Astrocyte (in vitro differentiated cells and primary cell): ENCODE data around the gene KSR2. TPM values are rescaled to one million over a fixed set of nuclear protein-coding genes. Genes with fewer than 3 reads are reported as not detected.
"Not testable (repeated sequence)": the region's sequence is repeated elsewhere in the genome, so short reads cannot be mapped to it uniquely, and the experiment has no call there.

Experiments
- DNase-seq: peaks from one replicate; pipeline ENCODE4 v3.0.0-alpha.2; 2010; ENCODE audit warnings: low read depth
- FAIRE-seq: peaks from 2 replicates; lab custom pipeline; 2011; peaks lifted over from hg19 to GRCh38; lab: Jason Lieb, UNC
- H2AFZ ChIP-seq: 2 replicates; pipeline ENCODE4 v1.6.0; 2012; ENCODE audit warnings: low read depth, low read length, inconsistent platforms
- H3K27ac ChIP-seq: 2 replicates; pipeline ENCODE4 v1.5.1; 2011; ENCODE audit warnings: low read depth, low read length, inconsistent platforms
- H3K27me3 ChIP-seq: 2 replicates; pipeline ENCODE4 v1.6.0; 2011; ENCODE audit warnings: low read length, inconsistent platforms; ENCODE audit not compliant: insufficient read depth
- H3K36me3 ChIP-seq: 2 replicates; pipeline ENCODE4 v1.5.1; 2011; ENCODE audit warnings: low read length, inconsistent platforms; ENCODE audit not compliant: insufficient read depth
- H3K4me1 ChIP-seq: 2 replicates; pipeline ENCODE4 v1.5.1; 2011; ENCODE audit warnings: low read length, inconsistent platforms; ENCODE audit not compliant: insufficient read depth
- H3K4me2 ChIP-seq: 2 replicates; pipeline ENCODE4 v1.6.0; 2012; ENCODE audit warnings: low read length, inconsistent platforms
- H3K4me3 ChIP-seq: 2 replicates; pipeline ENCODE4 v1.5.1; 2011; ENCODE audit warnings: low read depth, mild to moderate bottlenecking, low read length, inconsistent platforms; ENCODE audit not compliant: insufficient read depth
- H3K79me2 ChIP-seq: 2 replicates; pipeline ENCODE4 v1.6.0; 2012; ENCODE audit warnings: mild to moderate bottlenecking, low read length, inconsistent platforms; ENCODE audit not compliant: insufficient read depth
- H3K9ac ChIP-seq: 2 replicates; pipeline ENCODE4 v1.6.0; 2012; ENCODE audit warnings: mild to moderate bottlenecking, low read length, inconsistent platforms
- H3K9me3 ChIP-seq: 2 replicates; pipeline ENCODE4 v1.5.1; 2012; ENCODE audit warnings: low read depth, mild to moderate bottlenecking, low read length, inconsistent platforms; ENCODE audit not compliant: insufficient read depth
- H4K20me1 ChIP-seq: 2 replicates; pipeline ENCODE4 v1.6.0; 2012; ENCODE audit warnings: low read length, inconsistent platforms; ENCODE audit not compliant: insufficient read depth
- H3K27ac Mint-ChIP-seq: one replicate; pipeline ENCODE4 v1.8.0; 2021; ENCODE audit warnings: mild to moderate bottlenecking, mixed read lengths; ENCODE audit not compliant: unreplicated experiment
- H3K27me3 Mint-ChIP-seq: one replicate; pipeline ENCODE4 v1.8.0; 2021; ENCODE audit warnings: low read depth, mixed read lengths; ENCODE audit not compliant: unreplicated experiment
- H3K36me3 Mint-ChIP-seq: one replicate; pipeline ENCODE4 v1.8.0; 2021; ENCODE audit warnings: low read depth, mixed read lengths; ENCODE audit not compliant: unreplicated experiment
- H3K4me1 Mint-ChIP-seq: one replicate; pipeline ENCODE4 v1.8.0; 2021; ENCODE audit warnings: low read depth, mixed read lengths; ENCODE audit not compliant: unreplicated experiment
- H3K4me3 Mint-ChIP-seq: one replicate; pipeline ENCODE4 v1.8.0; 2021; ENCODE audit warnings: mild to moderate bottlenecking, moderate library complexity, mixed read lengths; ENCODE audit not compliant: unreplicated experiment
- H3K9me3 Mint-ChIP-seq: one replicate; pipeline ENCODE4 v1.8.0; 2021; ENCODE audit warnings: mild to moderate bottlenecking, mixed read lengths; ENCODE audit not compliant: unreplicated experiment
- EZH2 ChIP-seq: IDR thresholded peaks from 2 replicates; pipeline ENCODE4 v1.6.1; 2012; ENCODE audit warnings: mild to moderate bottlenecking, low read length, inconsistent platforms; ENCODE audit not compliant: insufficient read depth
- total RNA-seq: library from RNA; stranded (reverse); gene quantifications from 2 replicates; pipeline ENCODE4 v1.2.1, GENCODE V29; 2021
- TF ChIP-seq, protein P1 (sequence below): IDR thresholded peaks from 2 replicates; pipeline ENCODE4 v1.5.1; 2011; ENCODE audit warnings: low read depth, mild to moderate bottlenecking, inconsistent platforms, low read length, moderate library complexity; ENCODE audit not compliant: insufficient read depth

The KSR2 gene
- total RNA-seq, 1 donor from 2014 or later, result 0.98 TPM

GRCh38 chr12:117874842-117875434, 93.9 kb downstream of the KSR2 start:
- Histone ChIP-seq H3K27me3 (peaks cover 9% of the 10 kb centered on the region), H3K9ac (no peak overlapping the region), H3K4me2 (no peak overlapping the region), H3K27ac (no peak overlapping the region), H3K4me3 (no peak overlapping the region), H2AFZ (peak overlapping the region; percentile 15), H3K79me2 (no peaks in the 10 kb centered on the region), H3K36me3 (no peaks in the 10 kb centered on the region), H3K9me3 (no peaks in the 10 kb centered on the region), H3K4me1 (peaks cover 4% of the 10 kb centered on the region), H4K20me1 (no peaks in the 10 kb centered on the region)
- Mint-ChIP-seq H3K27ac (no peak overlapping the region), H3K36me3 (no peaks in the 10 kb centered on the region), H3K4me1 (no peaks in the 10 kb centered on the region), H3K27me3 (peaks cover 8% of the 10 kb centered on the region), H3K4me3 (no peak overlapping the region), H3K9me3 (no peaks in the 10 kb centered on the region)
- no peak for TF ChIP-seq EZH2
- TF ChIP-seq, protein P1, sequence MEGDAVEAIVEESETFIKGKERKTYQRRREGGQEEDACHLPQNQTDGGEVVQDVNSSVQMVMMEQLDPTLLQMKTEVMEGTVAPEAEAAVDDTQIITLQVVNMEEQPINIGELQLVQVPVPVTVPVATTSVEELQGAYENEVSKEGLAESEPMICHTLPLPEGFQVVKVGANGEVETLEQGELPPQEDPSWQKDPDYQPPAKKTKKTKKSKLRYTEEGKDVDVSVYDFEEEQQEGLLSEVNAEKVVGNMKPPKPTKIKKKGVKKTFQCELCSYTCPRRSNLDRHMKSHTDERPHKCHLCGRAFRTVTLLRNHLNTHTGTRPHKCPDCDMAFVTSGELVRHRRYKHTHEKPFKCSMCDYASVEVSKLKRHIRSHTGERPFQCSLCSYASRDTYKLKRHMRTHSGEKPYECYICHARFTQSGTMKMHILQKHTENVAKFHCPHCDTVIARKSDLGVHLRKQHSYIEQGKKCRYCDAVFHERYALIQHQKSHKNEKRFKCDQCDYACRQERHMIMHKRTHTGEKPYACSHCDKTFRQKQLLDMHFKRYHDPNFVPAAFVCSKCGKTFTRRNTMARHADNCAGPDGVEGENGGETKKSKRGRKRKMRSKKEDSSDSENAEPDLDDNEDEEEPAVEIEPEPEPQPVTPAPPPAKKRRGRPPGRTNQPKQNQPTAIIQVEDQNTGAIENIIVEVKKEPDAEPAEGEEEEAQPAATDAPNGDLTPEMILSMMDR, result peak; percentile 81
- no peak for FAIRE-seq
- DNase-seq, result peak; percentile 16

DNA sequence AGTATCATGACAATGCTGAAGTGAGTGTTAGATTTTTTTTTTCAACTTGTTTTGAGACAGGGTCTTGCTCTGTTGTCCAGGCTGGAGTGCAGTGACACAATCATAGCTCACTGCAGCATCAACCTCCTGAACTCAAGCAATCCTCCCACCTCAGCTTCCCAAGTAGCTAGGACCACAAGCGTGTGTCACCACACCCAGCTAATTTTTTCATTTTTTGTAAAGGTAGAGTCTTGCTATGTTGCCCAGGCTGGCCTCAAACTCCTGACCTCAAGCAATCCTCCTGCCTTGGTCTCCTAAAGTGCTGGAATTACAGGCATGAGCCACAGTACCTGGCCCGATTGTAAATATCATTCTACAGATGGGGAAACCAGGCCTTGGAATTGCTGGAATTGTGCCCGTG, 94.6 kb downstream of the KSR2 start:
- not testable (repeated sequence) for H3K9me3 ChIP-seq, H3K4me3 ChIP-seq, H3K36me3 ChIP-seq, H3K27ac Mint-ChIP-seq, H3K4me2 ChIP-seq, H3K9ac ChIP-seq, H3K4me1 ChIP-seq, H3K27me3 Mint-ChIP-seq, H3K79me2 ChIP-seq, H3K4me3 Mint-ChIP-seq, DNase-seq, H3K27ac ChIP-seq, H3K4me1 Mint-ChIP-seq, H3K27me3 ChIP-seq, H3K36me3 Mint-ChIP-seq, H2AFZ ChIP-seq, H3K9me3 Mint-ChIP-seq, H4K20me1 ChIP-seq, FAIRE-seq

DNA sequence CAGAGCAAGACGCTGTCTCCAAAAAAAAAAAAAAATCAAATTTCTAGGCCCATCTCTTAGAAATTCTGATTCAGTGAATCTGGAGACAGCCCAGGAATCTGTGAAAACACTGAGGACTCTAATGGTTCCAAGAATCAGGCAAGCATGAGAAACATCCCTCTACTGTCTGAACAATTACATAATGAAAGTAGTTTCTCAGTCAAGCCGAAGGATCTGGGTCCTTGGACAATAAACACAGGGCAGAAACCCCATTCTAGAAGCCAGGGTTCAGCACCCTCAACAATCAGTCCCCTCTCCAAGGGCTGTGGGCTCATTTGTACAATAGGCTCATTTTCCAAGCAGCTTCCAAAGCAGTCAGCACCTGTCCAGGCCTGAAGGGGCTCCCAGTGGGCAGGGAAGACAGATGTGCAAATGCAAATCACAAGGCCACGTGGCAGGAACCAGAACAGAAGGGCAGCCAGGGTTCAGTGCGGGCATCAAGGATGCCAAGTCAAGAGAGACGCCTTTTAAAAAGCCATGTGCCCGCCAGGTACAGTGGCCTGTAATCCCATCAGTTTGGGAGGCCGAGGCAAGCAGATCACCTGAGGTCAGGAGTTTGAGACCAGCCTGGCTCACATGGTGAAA, 96.1 kb downstream of the KSR2 start:
- H3K27ac Mint-ChIP-seq, result no peak overlapping the region
- no peak overlapping the region for H3K4me3 Mint-ChIP-seq
- peaks cover 4% of the 10 kb centered on the region for H3K4me1 ChIP-seq
- no peaks in the 10 kb centered on the region for H3K36me3 ChIP-seq
- no peaks in the 10 kb centered on the region for H3K4me1 Mint-ChIP-seq
- DNase-seq (no peak), FAIRE-seq (no peak)
- H3K9ac ChIP-seq, result no peak overlapping the region
- H3K4me3 ChIP-seq, result no peak overlapping the region
- H3K27me3 Mint-ChIP-seq, result peaks cover 4% of the 10 kb centered on the region
- no peak for TF ChIP-seq EZH2
- TF ChIP-seq, protein P1, result no peak
- H3K36me3 Mint-ChIP-seq, result no peaks in the 10 kb centered on the region
- H3K4me2 ChIP-seq, result no peak overlapping the region
- no peaks in the 10 kb centered on the region for H3K9me3 ChIP-seq
- no peak overlapping the region for H2AFZ ChIP-seq
- H3K27me3 ChIP-seq, result peaks cover 2% of the 10 kb centered on the region
- no peak overlapping the region for H3K27ac ChIP-seq
- H3K9me3 Mint-ChIP-seq, result no peaks in the 10 kb centered on the region
- H3K79me2 ChIP-seq, result no peaks in the 10 kb centered on the region
- H4K20me1 ChIP-seq, result no peaks in the 10 kb centered on the region
